Stimulated activated CD8-positive, alpha-beta memory T cell treated with anti-CD3 and anti-CD28 coated beads, Interleukin-4, amount 100 ng/mL, for 24 hours (primary cell): ENCODE data around the gene C1GALT1.

Experiments
- DNase-seq: peaks from one replicate; pipeline ENCODE4 v3.0.0-alpha.2; 2020; ENCODE audit warnings: low read depth

C1GALT1 gene

GRCh38 chr7:7201578-7202374 is 19.4 kb downstream of the C1GALT1 start:
- no peak for DNase-seq

GRCh38 chr7:7202375-7202720 is 20.0 kb downstream of the C1GALT1 start:
- no peak for DNase-seq

GRCh38 chr7:7203813-7204575 is 21.6 kb downstream of the C1GALT1 start:
- no peak for DNase-seq

GRCh38 chr7:7207876-7208275 is 25.5 kb downstream of the C1GALT1 start:
- no peak for DNase-seq

- DNase-seq: no peak
These were observed 26.2 kb downstream of the C1GALT1 start for GRCh38 chr7:7208520-7208919.

- no peak for DNase-seq
These were observed 27.2 kb downstream of the C1GALT1 start for GRCh38 chr7:7209412-7210050.

GRCh38 chr7:7210475-7211237 is 28.3 kb downstream of the C1GALT1 start:
- DNase-seq: no peak

GRCh38 chr7:7212612-7213011 is 30.3 kb downstream of the C1GALT1 start:
- no peak for DNase-seq

- no peak for DNase-seq
These were observed 32.3 kb downstream of the C1GALT1 start for GRCh38 chr7:7214398-7215347.

GRCh38 chr7:7216279-7216678 is 33.9 kb downstream of the C1GALT1 start:
- DNase-seq: no peak

GRCh38 chr7:7219216-7219615 is 36.9 kb downstream of the C1GALT1 start:
- no peak for DNase-seq

- no peak for DNase-seq
These were observed 38.5 kb downstream of the C1GALT1 start for GRCh38 chr7:7220821-7221220.

GRCh38 chr7:7221599-7222038 is 39.3 kb downstream of the C1GALT1 start:
- no peak for DNase-seq

GRCh38 chr7:7223250-7223649 is 40.9 kb downstream of the C1GALT1 start:
- DNase-seq: no peak

GRCh38 chr7:7226407-7226806 is 44.1 kb downstream of the C1GALT1 start:
- no peak for DNase-seq

GRCh38 chr7:7228472-7228871 is 46.1 kb downstream of the C1GALT1 start:
- no peak for DNase-seq

- DNase-seq: no peak
These were observed 46.6 kb downstream of the C1GALT1 start for GRCh38 chr7:7228967-7229366.

GRCh38 chr7:7231000-7231399 is 48.7 kb downstream of the C1GALT1 start:
- no peak for DNase-seq

- DNase-seq: no peak
These were observed 49.5 kb downstream of the C1GALT1 start for GRCh38 chr7:7231865-7232264.

GRCh38 chr7:7235347-7235746 is 53.0 kb downstream of the C1GALT1 start:
- DNase-seq: no peak

GRCh38 chr7:7236041-7236440 is 53.7 kb downstream of the C1GALT1 start:
- no peak for DNase-seq
